ENCODE measurements around the gene BUB3.
"Not testable (repeated sequence)": the region's sequence is repeated elsewhere in the genome, so short reads cannot be mapped to it uniquely, and the experiment has no call there.

The BUB3 gene

GRCh38 chr10:123170961-123171360 lies 16.8 kb downstream of the BUB3 start:
- H2AK5ac ChIP-seq (ENCODE audit: low read length, severe bottlenecking): no peak overlapping the region
- H2BK120ac ChIP-seq (ENCODE audit: low read depth, low read length): no peak overlapping the region
- no peak overlapping the region for H2BK5ac ChIP-seq (ENCODE audit: low read depth, low read length, poor library complexity, severe bottlenecking)
- no peak overlapping the region for H4K91ac ChIP-seq (ENCODE audit: low read length)
- no peak overlapping the region for H3K4me3 ChIP-seq (ENCODE audit: insufficient read depth in 1 of 2, low read depth in 1 of 2, low read length in 2 of 2)
- no peaks in the 10 kb centered on the region for H3K4me1 ChIP-seq (ENCODE audit: control insufficient read depth, insufficient read depth, low read depth, low read length)
- no peak overlapping the region for H3K14ac ChIP-seq (ENCODE audit: low read length in 2 of 2)
- H3K9ac ChIP-seq (ENCODE audit: low read length): no peak overlapping the region
- peaks cover 11 to 56% of the 10 kb centered on the region in 2 experiments for H3K36me3 ChIP-seq (ENCODE audit: control insufficient read depth in 1 of 2, insufficient read depth in 2 of 2, low read depth in 1 of 2, low read length in 2 of 2)
- no peak overlapping the region for H3K4me2 ChIP-seq (ENCODE audit: low read length, poor library complexity, severe bottlenecking)
- no peak overlapping the region for H3K18ac ChIP-seq (ENCODE audit: low read depth in 1 of 2, low read length in 2 of 2)
- H2AFZ ChIP-seq (ENCODE audit: low read depth, low read length): no peak overlapping the region
- H3K27ac ChIP-seq (ENCODE audit: low read length, poor library complexity, severe bottlenecking): no peak overlapping the region
- DNase-seq: no peak
- 98% methylated on average over 4 of the region's 4 CpGs for WGBS
- H2BK12ac ChIP-seq (ENCODE audit: low read length in 2 of 2): no peak overlapping the region
- no peak overlapping the region for H4K8ac ChIP-seq (ENCODE audit: low read length)
- no peak overlapping the region for H3K4ac ChIP-seq (ENCODE audit: low read depth in 1 of 2, low read length in 2 of 2)
- no peak overlapping the region for H3K23ac ChIP-seq (ENCODE audit: low read length in 2 of 2)
- H3K27me3 ChIP-seq (ENCODE audit: control insufficient read depth in 1 of 2, insufficient read depth in 1 of 2, low read length in 2 of 2): no peaks in the 10 kb centered on the region
- peaks cover 44% of the 10 kb centered on the region for H3K79me1 ChIP-seq (replicated peaks; ENCODE audit: low read length, poor library complexity, severe bottlenecking)
- H3K9me3 ChIP-seq (ENCODE audit: control insufficient read depth, low read length): no peaks in the 10 kb centered on the region
- H2BK15ac ChIP-seq (ENCODE audit: low read depth, poor library complexity, severe bottlenecking): no peak overlapping the region

GRCh38 chr10:123171616-123172015 lies 17.4 kb downstream of the BUB3 start:
- Histone ChIP-seq H3K79me1 (replicated peaks; ENCODE audit: low read length, poor library complexity, severe bottlenecking) (peaks cover 42% of the 10 kb centered on the region), H3K36me3 (ENCODE audit: control insufficient read depth in 1 of 2, insufficient read depth in 2 of 2, low read depth in 1 of 2, low read length in 2 of 2) (peaks cover 11 to 56% of the 10 kb centered on the region in 2 experiments)
- not testable (repeated sequence) for H2BK120ac ChIP-seq (ENCODE audit: low read depth, low read length); H3K4me1 ChIP-seq (ENCODE audit: control insufficient read depth, insufficient read depth, low read depth, low read length); H2AFZ ChIP-seq (ENCODE audit: low read depth, low read length); H3K18ac ChIP-seq (ENCODE audit: low read depth in 1 of 2, low read length in 2 of 2); H3K27me3 ChIP-seq (ENCODE audit: control insufficient read depth in 1 of 2, insufficient read depth in 1 of 2, low read length in 2 of 2); H2BK15ac ChIP-seq (ENCODE audit: low read depth, poor library complexity, severe bottlenecking); H4K91ac ChIP-seq (ENCODE audit: low read length); H2BK5ac ChIP-seq (ENCODE audit: low read depth, low read length, poor library complexity, severe bottlenecking); H3K4me3 ChIP-seq (ENCODE audit: insufficient read depth in 1 of 2, low read depth in 1 of 2, low read length in 2 of 2); H3K27ac ChIP-seq (ENCODE audit: low read length, poor library complexity, severe bottlenecking); H3K9ac ChIP-seq (ENCODE audit: low read length); DNase-seq; H4K8ac ChIP-seq (ENCODE audit: low read length); H3K4ac ChIP-seq (ENCODE audit: low read depth in 1 of 2, low read length in 2 of 2); H2BK12ac ChIP-seq (ENCODE audit: low read length in 2 of 2); H2AK5ac ChIP-seq (ENCODE audit: low read length, severe bottlenecking); H3K4me2 ChIP-seq (ENCODE audit: low read length, poor library complexity, severe bottlenecking); H3K14ac ChIP-seq (ENCODE audit: low read length in 2 of 2); H3K9me3 ChIP-seq (ENCODE audit: control insufficient read depth, low read length); H3K23ac ChIP-seq (ENCODE audit: low read length in 2 of 2)
- 90% methylated on average over 9 of the region's 10 CpGs for WGBS

GRCh38 chr10:123175389-123176387 lies 21.5 kb downstream of the BUB3 start:
- no peak overlapping the region for H3K14ac ChIP-seq (ENCODE audit: low read length in 2 of 2)
- no peak overlapping the region for H3K9ac ChIP-seq (ENCODE audit: low read length)
- no peak overlapping the region for H2AK5ac ChIP-seq (ENCODE audit: low read length, severe bottlenecking)
- H3K4me2 ChIP-seq (ENCODE audit: low read length, poor library complexity, severe bottlenecking): no peak overlapping the region
- peaks cover 3 to 31% of the 10 kb centered on the region in 2 experiments for H3K36me3 ChIP-seq (ENCODE audit: control insufficient read depth in 1 of 2, insufficient read depth in 2 of 2, low read depth in 1 of 2, low read length in 2 of 2)
- no peak overlapping the region for H2BK12ac ChIP-seq (ENCODE audit: low read length in 2 of 2)
- H3K27me3 ChIP-seq (ENCODE audit: control insufficient read depth in 1 of 2, insufficient read depth in 1 of 2, low read length in 2 of 2): no peaks in the 10 kb centered on the region
- H3K4me3 ChIP-seq (ENCODE audit: insufficient read depth in 1 of 2, low read depth in 1 of 2, low read length in 2 of 2): no peak overlapping the region
- no peaks in the 10 kb centered on the region for H3K9me3 ChIP-seq (ENCODE audit: control insufficient read depth, low read length)
- H4K8ac ChIP-seq (ENCODE audit: low read length): no peak overlapping the region
- no peak overlapping the region for H2AFZ ChIP-seq (ENCODE audit: low read depth, low read length)
- H3K4me1 ChIP-seq (ENCODE audit: control insufficient read depth, insufficient read depth, low read depth, low read length): no peaks in the 10 kb centered on the region
- no peak for DNase-seq
- H3K79me1 ChIP-seq (replicated peaks; ENCODE audit: low read length, poor library complexity, severe bottlenecking): peaks cover 27% of the 10 kb centered on the region
- H3K27ac ChIP-seq (ENCODE audit: low read length, poor library complexity, severe bottlenecking): no peak overlapping the region
- H3K18ac ChIP-seq (ENCODE audit: low read depth in 1 of 2, low read length in 2 of 2): no peak overlapping the region
- no peak overlapping the region for H2BK120ac ChIP-seq (ENCODE audit: low read depth, low read length)
- H3K4ac ChIP-seq (ENCODE audit: low read depth in 1 of 2, low read length in 2 of 2): no peak overlapping the region
- no peak overlapping the region for H2BK5ac ChIP-seq (ENCODE audit: low read depth, low read length, poor library complexity, severe bottlenecking)
- H2BK15ac ChIP-seq (ENCODE audit: low read depth, poor library complexity, severe bottlenecking): no peak overlapping the region
- 87% methylated on average over 6 of the region's 9 CpGs for WGBS
- no peak overlapping the region for H3K23ac ChIP-seq (ENCODE audit: low read length in 2 of 2)
- no peak overlapping the region for H4K91ac ChIP-seq (ENCODE audit: low read length)

- H4K8ac ChIP-seq (ENCODE audit: low read length); H3K4me3 ChIP-seq (ENCODE audit: insufficient read depth in 1 of 2, low read depth in 1 of 2, low read length in 2 of 2); H3K4me2 ChIP-seq (ENCODE audit: low read length, poor library complexity, severe bottlenecking); H3K4me1 ChIP-seq (ENCODE audit: control insufficient read depth, insufficient read depth, low read depth, low read length); H3K4ac ChIP-seq (ENCODE audit: low read depth in 1 of 2, low read length in 2 of 2); H3K27me3 ChIP-seq (ENCODE audit: control insufficient read depth in 1 of 2, insufficient read depth in 1 of 2, low read length in 2 of 2); H3K23ac ChIP-seq (ENCODE audit: low read length in 2 of 2); H4K91ac ChIP-seq (ENCODE audit: low read length); H2BK120ac ChIP-seq (ENCODE audit: low read depth, low read length); H3K9ac ChIP-seq (ENCODE audit: low read length); H3K14ac ChIP-seq (ENCODE audit: low read length in 2 of 2); H2AK5ac ChIP-seq (ENCODE audit: low read length, severe bottlenecking); DNase-seq; H2BK12ac ChIP-seq (ENCODE audit: low read length in 2 of 2); H2AFZ ChIP-seq (ENCODE audit: low read depth, low read length); H3K27ac ChIP-seq (ENCODE audit: low read length, poor library complexity, severe bottlenecking); H2BK5ac ChIP-seq (ENCODE audit: low read depth, low read length, poor library complexity, severe bottlenecking); H3K9me3 ChIP-seq (ENCODE audit: control insufficient read depth, low read length); H3K18ac ChIP-seq (ENCODE audit: low read depth in 1 of 2, low read length in 2 of 2); H2BK15ac ChIP-seq (ENCODE audit: low read depth, poor library complexity, severe bottlenecking): not testable (repeated sequence)
- peaks cover 3 to 19% of the 10 kb centered on the region in 2 experiments for H3K36me3 ChIP-seq (ENCODE audit: control insufficient read depth in 1 of 2, insufficient read depth in 2 of 2, low read depth in 1 of 2, low read length in 2 of 2)
- WGBS: 100% methylated on average over 1 of the region's 4 CpGs
- peaks cover 19% of the 10 kb centered on the region for H3K79me1 ChIP-seq (replicated peaks; ENCODE audit: low read length, poor library complexity, severe bottlenecking)
Measured at GRCh38 chr10:123178390-123178789, 24.2 kb downstream of the BUB3 start.
